Cardiac septum (tissue), 1 donor: ENCODE results near the gene TDRD3. TPM values are rescaled to one million over a fixed set of nuclear protein-coding genes. Genes with fewer than 3 reads are reported as not detected.
"Not testable (repeated sequence)": the region's sequence is repeated elsewhere in the genome, so short reads cannot be mapped to it uniquely, and the experiment has no call there.

Experiments
- DNase-seq: peaks from one replicate; pipeline ENCODE4 v3.0.0-alpha.2; 2020; ENCODE audit warnings: low spot score
- intact Hi-C: fragments of 100-400 bp; cut with DNase I; formaldehyde crosslinking; loops from one replicate; pipeline ENCODE4 v1.14.0; 2022
- long read RNA-seq: library from polyadenylated mRNA; unstranded; transcript quantifications from one replicate; pipeline ENCODE4 v2.0.0, GENCODE V29; 2021
- total RNA-seq: library from RNA; stranded (reverse); fragmentation: NEBNext Ultra II Directional; extraction: Animal tissue kit (Norgen Biotek cat#: 25700); gene quantifications from one replicate; pipeline ENCODE4 v1.2.1, GENCODE V29; 2021
- donor health status: DM: no; HTN: no; CAD: no.

TDRD3 gene
- 47.8 TPM for total RNA-seq
- long read RNA-seq, partial matches to known transcripts = 4 of 16 reads
- long read RNA-seq, other reads (novel, unspliced or antisense) = 12 of 16 reads

GRCh38 chr13:60396783-60397703, at the start of gene TDRD3:
TDRD3 (plus strand) TSS chr13:60397220; CDS start chr13:60397365, 145 bp downstream.
- intact Hi-C loops = loop anchor here (10.0 kb wide), 1 partner anchor 232 kb away; the partner anchor contains the start of gene DIAPH3
- DNase-seq = peak; percentile 91

GRCh38 chr13:60347690-60348089, 49.3 kb upstream of the TDRD3 start:
- DNase-seq = no peak

DNA sequence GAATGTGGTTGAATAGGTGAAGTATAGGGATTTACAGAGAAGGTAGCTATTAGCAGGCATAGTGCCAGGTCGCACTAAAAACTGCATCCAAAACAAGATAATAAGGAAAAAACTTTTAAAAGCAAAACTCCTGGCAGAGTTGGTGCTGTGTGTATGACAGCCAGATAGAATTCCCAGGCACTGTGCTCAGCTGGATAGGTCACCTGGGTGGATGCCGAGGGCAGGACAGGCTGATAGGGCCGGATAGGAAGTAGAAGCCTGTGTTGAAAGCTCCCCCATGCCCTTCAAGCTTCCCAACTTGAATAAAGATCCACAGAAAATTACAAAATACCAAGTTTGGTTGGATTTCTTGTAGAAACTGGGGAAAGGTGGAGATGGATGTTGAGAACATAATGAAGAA, 48.9 kb upstream of the TDRD3 start:
- intact Hi-C loops = loop anchor here (10.0 kb wide), 1 partner anchor 87 kb away; no protein-coding TSS in a partner anchor
- DNase-seq = no peak

More at GRCh38 chr13:60347690-60348089, 49.3 kb upstream of the TDRD3 start:
- intact Hi-C loops = loop anchor here (10.0 kb wide), 1 partner anchor 87 kb away; no protein-coding TSS in a partner anchor

GRCh38 chr13:60351326-60351725, 45.7 kb upstream of the TDRD3 start:
- no peak for DNase-seq
- intact Hi-C loops = no loop called here

DNA sequence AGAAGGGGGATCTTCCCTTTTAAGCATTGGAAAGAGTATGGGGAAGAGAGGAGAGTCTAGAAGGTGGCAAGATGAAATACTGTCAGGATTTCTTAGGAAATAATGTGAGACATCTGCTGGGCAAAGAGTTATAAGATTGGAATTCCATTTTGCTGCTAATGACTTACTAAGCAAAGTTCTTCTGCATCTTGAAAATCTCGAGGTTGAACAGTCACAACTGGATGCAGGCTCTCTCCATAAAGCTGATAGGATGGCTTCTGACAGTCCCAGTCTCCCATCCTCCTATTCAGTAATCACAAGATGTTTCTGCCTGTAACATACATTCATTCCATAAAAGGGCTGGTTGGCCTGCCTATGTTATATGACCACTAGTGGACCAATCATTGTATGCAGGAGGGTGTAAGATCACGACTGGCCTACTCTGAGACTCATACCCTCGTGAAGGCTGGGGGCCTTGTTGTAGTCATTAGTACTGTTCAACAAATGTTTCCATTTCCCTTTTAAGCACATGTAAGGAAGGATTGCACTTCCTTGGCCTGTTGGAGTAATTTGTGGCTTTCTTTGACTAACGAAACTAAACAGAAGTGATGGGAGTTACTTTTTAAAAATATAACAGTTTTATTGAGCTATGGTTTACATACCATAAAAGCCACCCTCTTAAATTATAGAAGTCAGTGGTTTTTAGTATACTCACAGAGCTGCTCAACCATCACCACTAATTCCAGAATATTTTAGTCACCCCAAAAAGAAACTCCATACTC, 45.0 kb upstream of the TDRD3 start:
- intact Hi-C loops = no loop called here
- no peak for DNase-seq

DNA sequence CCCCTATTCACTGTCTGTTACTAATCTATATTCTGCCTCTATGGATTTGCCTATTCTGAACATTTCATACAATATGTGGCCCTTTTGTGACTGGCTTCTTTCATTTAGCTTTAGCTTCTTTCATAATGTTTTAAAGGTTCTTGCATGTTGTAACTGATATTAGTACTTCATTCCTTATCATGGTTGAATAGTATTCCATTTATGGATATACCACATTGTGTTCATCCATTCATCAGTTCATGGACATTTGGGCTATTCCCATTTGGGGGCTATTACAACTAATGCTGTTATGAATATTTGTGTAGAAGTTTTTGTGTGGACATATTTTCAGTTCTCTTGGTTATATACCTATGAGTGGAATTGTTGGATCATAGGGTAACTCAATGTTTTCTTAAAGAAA, 44.4 kb upstream of the TDRD3 start:
- intact Hi-C loops = no loop called here

GRCh38 chr13:60355056-60355455, 42.0 kb upstream of the TDRD3 start:
- no peak for DNase-seq
- intact Hi-C loops = no loop called here

More for the DNA sequence above, 44.4 kb upstream of the TDRD3 start:
- no peak for DNase-seq

- intact Hi-C loops = no loop called here
- no peak for DNase-seq
Observed at GRCh38 chr13:60356970-60357369, 40.0 kb upstream of the TDRD3 start.

GRCh38 chr13:60358453-60358852, 38.6 kb upstream of the TDRD3 start:
- intact Hi-C loops = no loop called here
- no peak for DNase-seq

DNA sequence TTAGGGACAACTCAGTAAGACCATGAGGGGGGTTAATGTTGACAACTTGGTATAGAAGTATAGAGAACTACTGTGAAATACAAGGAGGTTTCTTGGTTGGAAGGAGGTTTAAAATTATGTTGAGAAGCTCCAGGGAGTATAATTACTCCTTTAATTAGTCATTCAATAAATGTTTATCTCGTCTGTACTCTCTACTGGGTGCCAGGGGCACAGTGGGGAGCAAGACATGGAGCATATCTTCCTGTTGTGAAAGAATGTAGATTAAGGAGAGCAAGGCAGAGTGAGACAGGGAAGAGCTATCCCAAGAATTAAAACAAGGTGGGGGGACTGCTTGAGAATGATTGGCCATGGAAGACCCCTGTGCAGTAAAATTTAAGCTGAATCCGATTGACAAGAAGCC, 33.7 kb upstream of the TDRD3 start:
- DNase-seq = no peak
- intact Hi-C loops = no loop called here

- DNase-seq = no peak
- intact Hi-C loops = no loop called here
Observed at GRCh38 chr13:60369242-60369641, 27.8 kb upstream of the TDRD3 start.

DNA sequence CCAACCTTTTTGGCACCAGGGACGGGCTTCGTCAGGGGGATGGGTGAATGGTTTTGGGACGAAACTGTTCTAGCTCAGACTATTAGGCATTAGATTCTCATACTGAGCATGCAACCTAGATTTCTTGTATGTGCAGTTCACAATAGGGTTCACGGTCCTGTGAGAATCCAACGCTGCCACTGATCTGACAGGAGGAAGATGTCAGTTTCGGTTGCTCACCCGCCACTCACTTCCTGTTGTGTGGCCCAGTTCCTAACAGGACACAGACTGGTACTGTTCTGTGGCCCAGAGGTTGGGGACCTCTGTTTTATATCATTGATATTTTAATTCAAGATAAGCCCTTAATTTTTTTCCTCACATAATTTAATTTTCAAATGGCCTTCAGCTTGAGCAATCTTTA, 26.7 kb upstream of the TDRD3 start:
- intact Hi-C loops = no loop called here

GRCh38 chr13:60372141-60372540, 24.9 kb upstream of the TDRD3 start:
- intact Hi-C loops = no loop called here
- no peak for DNase-seq

More for the DNA sequence above, 26.7 kb upstream of the TDRD3 start:
- DNase-seq = no peak

- DNase-seq, intact Hi-C loops: not testable (repeated sequence)
Observed at GRCh38 chr13:60379282-60379681, 17.7 kb upstream of the TDRD3 start.

DNA sequence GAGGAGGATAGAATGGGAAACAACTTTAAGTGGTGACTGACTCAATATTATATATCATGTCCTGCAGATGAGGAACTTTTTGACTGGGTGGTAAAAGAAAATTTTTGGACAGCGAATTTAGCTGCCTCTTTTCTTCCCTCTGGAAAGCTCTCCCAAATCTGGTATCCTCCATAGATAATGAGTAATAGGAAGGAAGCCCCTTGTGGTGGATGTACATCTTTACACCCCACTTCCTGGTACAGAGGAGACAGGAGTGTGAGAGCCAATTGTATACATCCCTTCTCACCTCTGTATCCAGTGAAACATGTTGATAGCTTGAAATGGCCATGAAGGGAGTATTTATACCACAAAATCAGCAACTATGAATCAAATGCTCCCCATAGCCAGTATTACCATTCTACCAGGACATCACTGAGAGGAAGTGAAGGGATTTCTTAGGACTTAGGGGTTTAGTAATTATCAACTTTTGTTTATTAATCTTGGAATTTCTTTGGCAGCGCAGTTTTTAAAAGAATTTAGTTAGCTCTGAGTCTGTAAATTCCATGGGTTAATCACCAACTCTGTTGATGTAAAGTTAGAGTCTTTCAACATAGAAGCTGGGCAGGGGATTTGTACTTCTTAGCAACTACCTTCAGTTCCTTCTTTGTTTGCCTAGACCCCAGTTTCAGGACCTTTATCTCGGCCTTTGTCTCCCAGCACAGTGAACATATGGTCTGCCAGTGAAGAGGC, 17.0 kb upstream of the TDRD3 start:
- no peak for DNase-seq
- intact Hi-C loops = no loop called here

DNA sequence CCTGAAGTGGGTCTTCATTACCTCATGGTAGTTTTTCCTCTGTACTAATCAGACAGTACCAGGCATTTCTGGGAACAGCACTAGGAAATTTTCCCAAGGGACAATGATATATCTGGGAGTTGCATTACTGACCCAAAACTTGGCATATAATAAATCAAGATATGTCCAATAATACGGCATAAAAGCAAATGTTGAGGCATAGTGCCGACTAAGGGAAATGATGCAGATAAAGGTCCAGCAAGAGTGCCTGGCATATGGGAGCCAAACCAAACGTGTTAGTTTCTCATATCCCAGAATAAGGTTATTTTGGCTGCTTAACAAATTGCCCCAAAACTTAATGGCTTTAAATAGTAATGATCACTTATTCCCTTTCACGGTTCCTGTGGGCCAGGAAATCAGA, 12.1 kb upstream of the TDRD3 start:
- DNase-seq = no peak
- intact Hi-C loops = no loop called here

DNA sequence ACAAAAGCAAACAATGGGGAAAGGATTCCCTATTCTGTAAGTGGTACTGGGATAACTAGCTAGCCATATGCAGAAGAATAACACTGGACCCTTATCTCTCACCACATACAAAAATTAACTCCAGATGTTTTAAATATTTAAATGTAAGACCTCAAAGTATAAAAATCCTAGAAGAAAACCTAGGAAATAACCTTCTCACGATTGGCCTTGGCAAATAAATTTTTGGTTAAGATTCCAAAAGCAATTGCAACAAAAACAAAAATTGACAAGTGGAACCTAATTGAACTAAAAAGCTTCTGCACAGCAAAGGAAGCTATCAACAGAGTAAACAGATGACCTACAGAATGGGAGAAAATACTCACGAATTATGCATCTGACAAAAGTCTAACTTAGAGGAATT, 10.8 kb upstream of the TDRD3 start:
- intact Hi-C loops = no loop called here
- no peak for DNase-seq

DNA sequence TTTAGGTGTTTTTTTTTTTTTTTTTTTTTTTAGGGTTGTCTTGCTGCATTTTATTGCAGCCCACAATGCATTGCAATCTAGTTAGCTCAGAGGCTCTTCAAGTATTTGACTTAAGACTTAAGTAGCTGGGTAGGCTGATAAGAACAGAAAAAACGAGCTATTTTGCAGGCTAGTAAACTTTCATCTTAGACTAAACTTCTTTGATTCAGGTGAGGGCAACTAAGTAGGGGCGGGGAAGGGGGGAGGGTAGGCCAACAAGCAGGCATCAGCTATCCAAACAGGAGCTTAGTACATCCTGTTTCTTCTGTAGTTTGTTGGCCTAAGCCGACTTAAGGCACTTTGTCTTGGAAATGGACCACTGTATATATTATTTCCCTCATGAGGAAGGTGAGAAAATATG, 4.9 kb upstream of the TDRD3 start:
- intact Hi-C loops = loop anchor here (10.0 kb wide), 1 partner anchor 227 kb away; the partner anchor contains the start of gene DIAPH3
- DNase-seq = no peak

- intact Hi-C loops = loop anchor here (10.0 kb wide), 1 partner anchor 231 kb away; the partner anchor contains the start of gene DIAPH3
- peak; percentile 95 for DNase-seq
Observed at GRCh38 chr13:60395971-60396782, 843 bp upstream of the TDRD3 start.
